H9 (cell line): Measurements from ENCODE around the gene PDCD2. TPM values are rescaled to one million over a fixed set of nuclear protein-coding genes. Genes with fewer than 3 reads are reported as not detected.

Source experiments
- DNase-seq: peaks from one replicate; pipeline ENCODE4 v3.0.0-alpha.2; 2017
- H2AFZ ChIP-seq: one replicate; pipeline ENCODE4 v1.6.1; 2013; ENCODE audit warnings: mild to moderate bottlenecking, low read length, control low read depth, moderate library complexity
- H2AK5ac ChIP-seq: 2 replicates; pipeline ENCODE4 v1.6.1; 2013; ENCODE audit warnings: low read length, control low read depth, mixed read lengths; ENCODE audit not compliant: insufficient read length
- H2BK120ac ChIP-seq: one replicate; pipeline ENCODE4 v1.6.1; 2013; ENCODE audit warnings: low read depth, mild to moderate bottlenecking, low read length, control low read depth, inconsistent platforms; ENCODE audit not compliant: poor library complexity, severe bottlenecking
- H2BK12ac ChIP-seq: 2 replicates; pipeline ENCODE4 v1.6.1; 2013; ENCODE audit warnings: low read length, control low read depth, mixed read lengths, low read depth; ENCODE audit not compliant: insufficient read length
- H2BK15ac ChIP-seq: 2 replicates; pipeline ENCODE4 v1.6.1; 2013; ENCODE audit warnings: low read depth, low read length, control low read depth
- H2BK20ac ChIP-seq: one replicate; pipeline ENCODE4 v1.6.1; 2013; ENCODE audit warnings: low read depth, mild to moderate bottlenecking, low read length, control low read depth, inconsistent platforms; ENCODE audit not compliant: poor library complexity, severe bottlenecking
- H2BK5ac ChIP-seq: 2 replicates; pipeline ENCODE4 v1.6.1; 2013; ENCODE audit warnings: low read length, control low read depth, mixed read lengths; ENCODE audit not compliant: insufficient read length
- H3K14ac ChIP-seq: 2 replicates; pipeline ENCODE4 v1.6.1; 2013; ENCODE audit warnings: low read length, control low read depth; ENCODE audit not compliant: insufficient read depth
- H3K18ac ChIP-seq: 2 replicates; pipeline ENCODE4 v1.6.1; 2013; ENCODE audit warnings: low read depth, mild to moderate bottlenecking, mixed read lengths, low read length, control low read depth; ENCODE audit not compliant: insufficient read length
- H3K23ac ChIP-seq: 2 replicates; pipeline ENCODE4 v1.6.1; 2013; ENCODE audit warnings: low read length, control low read depth, mixed read lengths, low read depth; ENCODE audit not compliant: insufficient read length
- H3K23me2 ChIP-seq: 2 replicates; pipeline ENCODE4 v1.6.1; 2013; ENCODE audit warnings: low read depth, mild to moderate bottlenecking, mixed read lengths, low read length, control low read depth; ENCODE audit not compliant: insufficient read length, poor library complexity, severe bottlenecking
- H3K27ac ChIP-seq: 2 replicates; pipeline ENCODE4 v1.5.1; 2013; ENCODE audit warnings: low read length, control low read depth, mixed read lengths, low read depth; ENCODE audit not compliant: insufficient read length
- H3K27me3 ChIP-seq: 2 replicates; pipeline ENCODE4 v1.6.1; 2013; ENCODE audit warnings: low read length, control low read depth, inconsistent platforms; ENCODE audit not compliant: insufficient read depth
- H3K4ac ChIP-seq: 2 replicates; pipeline ENCODE4 v1.6.1; 2013; ENCODE audit warnings: low read depth, mild to moderate bottlenecking, control low read depth, inconsistent platforms, low read length, moderate library complexity
- H3K4me1 ChIP-seq: 2 replicates; pipeline ENCODE4 v1.6.1; 2013; ENCODE audit warnings: low read length, control low read depth, inconsistent platforms; ENCODE audit not compliant: insufficient read depth
- H3K4me2 ChIP-seq: 2 replicates; pipeline ENCODE4 v1.6.1; 2013; ENCODE audit warnings: low read length, control low read depth, mixed read lengths; ENCODE audit not compliant: insufficient read length, insufficient read depth
- H3K56ac ChIP-seq: 2 replicates; pipeline ENCODE4 v1.6.1; 2013; ENCODE audit warnings: low read depth, mild to moderate bottlenecking, mixed read lengths, low read length, control low read depth; ENCODE audit not compliant: insufficient read length
- H3K79me1 ChIP-seq: 2 replicates; pipeline ENCODE4 v1.6.1; 2013; ENCODE audit warnings: low read depth, mild to moderate bottlenecking, moderate library complexity, low read length, control low read depth, inconsistent platforms; ENCODE audit not compliant: insufficient read depth, poor library complexity, severe bottlenecking
- H3K79me2 ChIP-seq: 2 replicates; pipeline ENCODE4 v1.6.1; 2013; ENCODE audit warnings: low read length, control low read depth, inconsistent platforms; ENCODE audit not compliant: insufficient read depth
- H3K9ac ChIP-seq: 2 replicates; pipeline ENCODE4 v1.6.1; 2013; ENCODE audit warnings: low read length, control low read depth, mixed read lengths; ENCODE audit not compliant: insufficient read length; ENCODE audit errors: extremely low read depth
- H3K9me3 ChIP-seq: one replicate; pipeline ENCODE4 v1.6.1; 2013; ENCODE audit warnings: low read depth, low read length, inconsistent platforms; ENCODE audit not compliant: control insufficient read depth
- H3T11ph ChIP-seq: one replicate; pipeline ENCODE4 v1.6.1; 2013; ENCODE audit warnings: mild to moderate bottlenecking, low read length, control low read depth, inconsistent platforms
- H4K20me1 ChIP-seq: one replicate; pipeline ENCODE4 v1.6.1; 2013; ENCODE audit not compliant: control insufficient read depth, insufficient read length, insufficient read depth
- H4K5ac ChIP-seq: 2 replicates; pipeline ENCODE4 v1.6.1; 2013; ENCODE audit warnings: low read depth, mild to moderate bottlenecking, mixed read lengths, low read length, control low read depth; ENCODE audit not compliant: insufficient read length
- H4K8ac ChIP-seq: replicated peaks from 2 replicates; pipeline ENCODE4 v1.6.1; 2013; ENCODE audit warnings: low read length, control low read depth, mixed read lengths, low read depth; ENCODE audit not compliant: insufficient read length
- H4K91ac ChIP-seq: 2 replicates; pipeline ENCODE4 v1.6.1; 2013; ENCODE audit warnings: low read depth, mild to moderate bottlenecking, moderate library complexity, mixed read lengths, low read length, control low read depth; ENCODE audit not compliant: insufficient read length
- H3K27ac Mint-ChIP-seq, 3 experiments: 2 replicates in 2 of 3; 3 replicates in 1 of 3; pipeline ENCODE4 v1.8.0; 2020 to 2021; ENCODE audit warnings: mixed read lengths in 3 of 3, mild to moderate bottlenecking in 1 of 3, moderate library complexity in 1 of 3
- H3K27me3 Mint-ChIP-seq: 2 replicates; pipeline ENCODE4 v1.8.0; 2021; ENCODE audit warnings: low read depth, mild to moderate bottlenecking, moderate library complexity, mixed read lengths
- H3K36me3 Mint-ChIP-seq, 3 experiments: 2 replicates in 2 of 3; 3 replicates in 1 of 3; pipeline ENCODE4 v1.8.0; 2020 to 2021; ENCODE audit warnings: low read depth in 3 of 3, mixed read lengths in 3 of 3; ENCODE audit not compliant: insufficient read depth in 1 of 3
- H3K4me1 Mint-ChIP-seq, 2 experiments: 2 replicates each; pipeline ENCODE4 v1.8.0; 2020; ENCODE audit warnings: mixed read lengths in 2 of 2
- H3K4me3 Mint-ChIP-seq, 2 experiments: 2 replicates in 1 of 2; 3 replicates in 1 of 2; pipeline ENCODE4 v1.8.0; 2020 to 2021; ENCODE audit warnings: mild to moderate bottlenecking in 2 of 2, mixed read lengths in 2 of 2, moderate library complexity in 1 of 2
- H3K9me3 Mint-ChIP-seq, 2 experiments: 2 replicates in 1 of 2; 3 replicates in 1 of 2; pipeline ENCODE4 v1.8.0; 2020; ENCODE audit warnings: mild to moderate bottlenecking in 2 of 2, mixed read lengths in 2 of 2, moderate library complexity in 1 of 2
- WGBS: extraction: QIAGEN DNeasy Blood & Tissue Kit; methylation state at CpG from one replicate; pipeline ENCODE4 v1.1.7; 2013; ENCODE audit warnings: missing lambda C conversion rate, low lambda C conversion rate, mixed read lengths; ENCODE audit not compliant: insufficient read length; ENCODE audit errors: extremely low coverage; 5-methylcytosine and 5-hydroxymethylcytosine counted together
- total RNA-seq: library from RNA; stranded (reverse); gene quantifications from 2 replicates; pipeline ENCODE4 v1.2.1, GENCODE V29; 2021
- TF ChIP-seq, protein P1 (sequence below): fragments of 200-600 bp; sonication (generic); conservative IDR thresholded peaks from 3 replicates; pipeline ENCODE4 v1.8.0; 2021; ENCODE audit warnings: antibody characterized with exemption, mild to moderate bottlenecking

Gene PDCD2
- total RNA-seq, 1 experiment from 2014 or later: 78.5 TPM

DNA sequence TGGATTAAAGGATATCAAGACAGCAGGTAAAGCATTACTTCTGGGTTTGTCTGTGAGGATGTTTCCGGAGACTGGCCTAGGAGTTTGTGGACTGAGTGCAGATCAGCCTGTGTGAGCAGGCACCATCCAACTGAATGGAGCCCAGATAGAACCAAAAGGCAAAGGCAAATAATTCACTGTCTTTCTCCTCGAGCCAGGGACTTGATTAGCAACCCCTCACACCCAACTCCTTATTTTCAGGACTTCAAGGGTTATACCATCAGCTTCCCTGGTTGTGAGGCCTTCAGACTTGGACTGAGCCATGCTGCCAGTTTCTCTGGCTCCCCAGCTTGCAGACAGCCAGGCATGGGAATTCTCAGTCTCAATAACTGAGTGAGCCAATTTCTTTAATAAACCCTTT is 50.6 kb downstream of the PDCD2 start:
- no peak overlapping the region for H3T11ph ChIP-seq
- H2BK15ac ChIP-seq: no peak overlapping the region
- no peaks in the 10 kb centered on the region for H3K27me3 ChIP-seq
- Mint-ChIP-seq H3K4me1 (peaks cover 0 to 2% of the 10 kb centered on the region in 2 experiments; a peak in 1 of 4 replicates), H3K9me3 (no peaks in the 10 kb centered on the region), H3K4me3 (no peak overlapping the region), H3K27ac (no peak overlapping the region; a peak in 1 of 7 replicates), H3K36me3 (peaks cover 25 to 49% (median 42%) of the 10 kb centered on the region in 3 experiments; a peak in 6 of 7 replicates), H3K27me3 (no peaks in the 10 kb centered on the region)
- H3K56ac ChIP-seq: no peak overlapping the region
- no CpG with 5 or more reads among the region's 2 CpGs for WGBS
- H2BK5ac ChIP-seq: no peak overlapping the region
- H2BK12ac ChIP-seq: no peak overlapping the region
- no peak overlapping the region for H4K91ac ChIP-seq
- H4K5ac ChIP-seq: no peak overlapping the region
- peaks cover 4% of the 10 kb centered on the region for H3K79me1 ChIP-seq
- H3K23me2 ChIP-seq: no peaks in the 10 kb centered on the region
- H3K4me1 ChIP-seq: no peaks in the 10 kb centered on the region
- H2BK120ac ChIP-seq: no peak overlapping the region
- no peak overlapping the region for H3K23ac ChIP-seq
- no peak overlapping the region for H3K14ac ChIP-seq
- H4K8ac ChIP-seq: no peak overlapping the region
- H3K9me3 ChIP-seq: no peaks in the 10 kb centered on the region
- no peaks in the 10 kb centered on the region for H4K20me1 ChIP-seq
- no peak overlapping the region for H3K27ac ChIP-seq
- H2BK20ac ChIP-seq: no peak overlapping the region
- DNase-seq: no peak
- H3K9ac ChIP-seq: no peak overlapping the region
- TF ChIP-seq, protein P1, sequence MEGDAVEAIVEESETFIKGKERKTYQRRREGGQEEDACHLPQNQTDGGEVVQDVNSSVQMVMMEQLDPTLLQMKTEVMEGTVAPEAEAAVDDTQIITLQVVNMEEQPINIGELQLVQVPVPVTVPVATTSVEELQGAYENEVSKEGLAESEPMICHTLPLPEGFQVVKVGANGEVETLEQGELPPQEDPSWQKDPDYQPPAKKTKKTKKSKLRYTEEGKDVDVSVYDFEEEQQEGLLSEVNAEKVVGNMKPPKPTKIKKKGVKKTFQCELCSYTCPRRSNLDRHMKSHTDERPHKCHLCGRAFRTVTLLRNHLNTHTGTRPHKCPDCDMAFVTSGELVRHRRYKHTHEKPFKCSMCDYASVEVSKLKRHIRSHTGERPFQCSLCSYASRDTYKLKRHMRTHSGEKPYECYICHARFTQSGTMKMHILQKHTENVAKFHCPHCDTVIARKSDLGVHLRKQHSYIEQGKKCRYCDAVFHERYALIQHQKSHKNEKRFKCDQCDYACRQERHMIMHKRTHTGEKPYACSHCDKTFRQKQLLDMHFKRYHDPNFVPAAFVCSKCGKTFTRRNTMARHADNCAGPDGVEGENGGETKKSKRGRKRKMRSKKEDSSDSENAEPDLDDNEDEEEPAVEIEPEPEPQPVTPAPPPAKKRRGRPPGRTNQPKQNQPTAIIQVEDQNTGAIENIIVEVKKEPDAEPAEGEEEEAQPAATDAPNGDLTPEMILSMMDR: no peak
- no peak overlapping the region for H3K4me2 ChIP-seq
- no peaks in the 10 kb centered on the region for H3K79me2 ChIP-seq
- H3K4ac ChIP-seq: no peak overlapping the region
- no peak overlapping the region for H2AFZ ChIP-seq
- no peak overlapping the region for H3K18ac ChIP-seq
- no peak overlapping the region for H2AK5ac ChIP-seq
